ENCODE results near the gene PRDX6. TPM values are rescaled to one million over a fixed set of nuclear protein-coding genes. Genes with fewer than 3 reads are reported as not detected.

PRDX6 gene
- total and polyA plus RNA-seq, 2 of the 4 experiments (the other 2 are of a cell fraction): 373 to 426 TPM

GRCh38 chr1:173474097-173474779, 2.9 kb upstream of the PRDX6 start:
- CTCF ChIA-PET: no interaction called here
- in situ Hi-C loops (cut with MboI; ENCODE audit: low sequenced_read_pairs): no loop called here
- H2BK20ac ChIP-seq (ENCODE audit: low read depth, low read length): peak overlapping the region; percentile 81; the same call in 1 of the 2 replicates

More at GRCh38 chr1:173474097-173474779, 2.9 kb upstream of the PRDX6 start:
- H3K9ac ChIP-seq (ENCODE audit: low read depth, low read length): peak overlapping the region; percentile 32; the same call in 1 of the 2 replicates
- H2AK5ac ChIP-seq (ENCODE audit: low read depth, low read length): peak overlapping the region; percentile 40
- ATAC-seq (ENCODE audit: low read depth) (no peak), DNase-seq (peak; percentile 7)
- peak overlapping the region; percentile 83; the same call in 1 of the 2 replicates for H3K18ac ChIP-seq (ENCODE audit: low read depth, low read length)
- H3K36me3 ChIP-seq (ENCODE audit: control insufficient read depth, insufficient read depth, low read length): no peaks in the 10 kb centered on the region
- no TSS peak for BruUV-seq (replicated peaks)
- H2BK120ac ChIP-seq (ENCODE audit: low read depth, low read length): peak overlapping the region; percentile 73
- peaks cover 4% of the 10 kb centered on the region; the same call in 1 of the 2 replicates for H3K9me1 ChIP-seq (ENCODE audit: insufficient read depth, low read length)
- peaks cover 11% of the 10 kb centered on the region; the same call in 1 of the 2 replicates for H4K20me1 ChIP-seq (ENCODE audit: insufficient read depth, low read length)
- dilution Hi-C loops (cut with HindIII; ENCODE audit: low sequenced_read_pairs, unreplicated experiment): no loop called here
- peak overlapping the region; percentile 5; the same call in 1 of the 3 replicates for H2BK15ac ChIP-seq (ENCODE audit: low read depth, low read length)
- POLR2A ChIA-PET (ENCODE audit: unreplicated experiment): no interaction called here
- peak overlapping the region; percentile 74 for H3K23ac ChIP-seq (ENCODE audit: low read depth, low read length)
- H4K8ac ChIP-seq (ENCODE audit: low read depth in 2 of 2, low read length in 2 of 2): peak overlapping the region; percentile 59 to 74; a peak in 2 of 4 replicates
- peak overlapping the region; percentile 41; the same call in 1 of the 2 replicates for H3K27ac ChIP-seq (ENCODE audit: insufficient read depth, low read length)
- no peak overlapping the region for H2AFZ ChIP-seq (replicated peaks; ENCODE audit: low read length, poor library complexity)
- peaks cover 16% of the 10 kb centered on the region for H3K4me1 ChIP-seq (ENCODE audit: control insufficient read depth, insufficient read depth, low read length)
- H3K79me1 ChIP-seq (ENCODE audit: low read depth in 1 of 2, low read length in 2 of 2): peaks cover 6 to 60% of the 10 kb centered on the region in 2 experiments; a peak in 3 of 4 replicates
- H3K56ac ChIP-seq (ENCODE audit: extremely low read depth, insufficient read depth, low read length): no peak overlapping the region; the same call in 1 of the 2 replicates
- H3K9me3 ChIP-seq (ENCODE audit: control insufficient read depth, insufficient read depth, low read length): peaks cover 5% of the 10 kb centered on the region; the same call in 1 of the 2 replicates
- H3K4me3 ChIP-seq (ENCODE audit: insufficient read depth, low read depth, low read length): no peak overlapping the region
- peak overlapping the region; percentile 58 for H3K14ac ChIP-seq (replicated peaks; ENCODE audit: low read depth, low read length)
- no peak for TF ChIP-seq ELK1 (IDR thresholded peaks at IDR 0.05; ENCODE audit: borderline replicate concordance, low read depth, low read length)
- no peak for TF ChIP-seq CHD1 (IDR thresholded peaks at IDR 0.05; ENCODE audit: low read depth, low read length)
- TF ChIP-seq RCOR1 (IDR thresholded peaks at IDR 0.05; ENCODE audit: insufficient replicate concordance, low read length): no peak
- 0 out of 2 replicates have a peak, but pooled peaks have one; percentile 4 for TF ChIP-seq MAFK (IDR thresholded peaks at IDR 0.05; ENCODE audit: low read depth, low read length)
- TF ChIP-seq, protein P1, sequence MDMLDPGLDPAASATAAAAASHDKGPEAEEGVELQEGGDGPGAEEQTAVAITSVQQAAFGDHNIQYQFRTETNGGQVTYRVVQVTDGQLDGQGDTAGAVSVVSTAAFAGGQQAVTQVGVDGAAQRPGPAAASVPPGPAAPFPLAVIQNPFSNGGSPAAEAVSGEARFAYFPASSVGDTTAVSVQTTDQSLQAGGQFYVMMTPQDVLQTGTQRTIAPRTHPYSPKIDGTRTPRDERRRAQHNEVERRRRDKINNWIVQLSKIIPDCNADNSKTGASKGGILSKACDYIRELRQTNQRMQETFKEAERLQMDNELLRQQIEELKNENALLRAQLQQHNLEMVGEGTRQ (IDR thresholded peaks at IDR 0.05; ENCODE audit: low read depth, low read length): no peak
- H3K4ac ChIP-seq (ENCODE audit: low read depth, low read length): peak overlapping the region; percentile 61; the same call in 1 of the 2 replicates
- peak overlapping the region; percentile 91 for H2BK5ac ChIP-seq (ENCODE audit: low read depth, low read length, poor library complexity, severe bottlenecking)
- peak overlapping the region; percentile 42 for H4K91ac ChIP-seq (ENCODE audit: insufficient read depth, low read depth, low read length)
- no CpG with 5 or more reads among the region's 5 CpGs for WGBS, 2 experiments (ENCODE audit: extremely low coverage in 2 of 2, insufficient read length in 1 of 2)
- no peaks in the 10 kb centered on the region for H3K27me3 ChIP-seq (ENCODE audit: control insufficient read depth, insufficient read depth, low read length)
- intact Hi-C loops (cut with micrococcal nuclease): no loop called here
- H2AK9ac ChIP-seq (replicated peaks; ENCODE audit: low read depth, low read length, poor library complexity): no peak overlapping the region
- H3K4me2 ChIP-seq (ENCODE audit: low read depth, low read length): peak overlapping the region; percentile 88; the same call in 1 of the 2 replicates
- H4K5ac ChIP-seq (ENCODE audit: low read depth, low read length): peak overlapping the region; percentile 14

Measured in IMR-90 (cell line).